Measurements from ENCODE around the gene NNMT. TPM values are rescaled to one million over a fixed set of nuclear protein-coding genes. Genes with fewer than 3 reads are reported as not detected.

Gene NNMT
- total RNA-seq, 1 experiment from 2014 or later = not detected

DNA sequence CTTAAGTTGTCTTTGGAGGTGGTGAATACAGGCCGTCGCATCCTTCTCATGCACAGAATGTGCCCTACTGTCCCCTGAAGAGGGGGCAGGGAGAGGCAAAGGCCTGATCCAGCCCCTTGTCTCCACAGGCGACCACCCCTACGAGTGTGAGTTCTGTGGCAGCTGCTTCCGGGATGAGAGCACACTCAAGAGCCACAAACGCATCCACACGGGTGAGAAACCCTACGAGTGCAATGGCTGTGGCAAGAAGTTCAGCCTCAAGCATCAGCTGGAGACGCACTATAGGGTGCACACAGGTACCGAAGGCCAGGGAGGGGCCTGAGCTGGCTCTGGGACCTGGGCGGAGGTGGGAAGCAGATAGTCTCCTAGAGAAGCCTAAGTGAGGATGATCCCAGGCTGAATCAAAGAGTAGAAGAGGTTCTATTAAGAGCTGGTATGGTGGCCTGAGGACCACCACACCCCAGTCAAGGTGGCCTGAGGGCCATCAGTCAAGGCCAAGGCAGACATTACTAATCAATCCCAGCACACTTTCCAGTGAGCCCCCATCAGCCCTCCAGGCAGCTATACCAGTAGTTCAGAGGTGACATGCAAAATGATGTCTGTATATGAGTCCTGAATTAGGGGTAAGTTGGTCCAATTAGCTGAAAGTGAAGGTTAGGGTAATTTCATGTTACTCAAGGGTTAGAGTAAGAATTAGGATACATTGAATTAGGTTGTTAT lies 49.0 kb upstream of the NNMT start:
- H2AFZ ChIP-seq (ENCODE audit: low read length) = no peak overlapping the region
- TF ChIP-seq, protein P1, sequence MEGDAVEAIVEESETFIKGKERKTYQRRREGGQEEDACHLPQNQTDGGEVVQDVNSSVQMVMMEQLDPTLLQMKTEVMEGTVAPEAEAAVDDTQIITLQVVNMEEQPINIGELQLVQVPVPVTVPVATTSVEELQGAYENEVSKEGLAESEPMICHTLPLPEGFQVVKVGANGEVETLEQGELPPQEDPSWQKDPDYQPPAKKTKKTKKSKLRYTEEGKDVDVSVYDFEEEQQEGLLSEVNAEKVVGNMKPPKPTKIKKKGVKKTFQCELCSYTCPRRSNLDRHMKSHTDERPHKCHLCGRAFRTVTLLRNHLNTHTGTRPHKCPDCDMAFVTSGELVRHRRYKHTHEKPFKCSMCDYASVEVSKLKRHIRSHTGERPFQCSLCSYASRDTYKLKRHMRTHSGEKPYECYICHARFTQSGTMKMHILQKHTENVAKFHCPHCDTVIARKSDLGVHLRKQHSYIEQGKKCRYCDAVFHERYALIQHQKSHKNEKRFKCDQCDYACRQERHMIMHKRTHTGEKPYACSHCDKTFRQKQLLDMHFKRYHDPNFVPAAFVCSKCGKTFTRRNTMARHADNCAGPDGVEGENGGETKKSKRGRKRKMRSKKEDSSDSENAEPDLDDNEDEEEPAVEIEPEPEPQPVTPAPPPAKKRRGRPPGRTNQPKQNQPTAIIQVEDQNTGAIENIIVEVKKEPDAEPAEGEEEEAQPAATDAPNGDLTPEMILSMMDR (conservative IDR thresholded peaks at IDR 0.05) = no peak
- H3T11ph ChIP-seq (ENCODE audit: low read length) = no peak overlapping the region
- Mint-ChIP-seq H3K36me3 (ENCODE audit: insufficient read depth in 1 of 3, low read depth in 3 of 3) (no peaks in the 10 kb centered on the region), H3K9me3 (no peaks in the 10 kb centered on the region; a peak in 1 of 5 replicates), H3K4me1 (peaks cover 6 to 25% of the 10 kb centered on the region in 2 experiments), H3K27me3 (ENCODE audit: low read depth) (peaks cover 25% of the 10 kb centered on the region), H3K27ac (no peak overlapping the region), H3K4me3 (no peak overlapping the region)
- H3K9me3 ChIP-seq (ENCODE audit: control insufficient read depth, low read depth, low read length) = no peaks in the 10 kb centered on the region
- H3K79me1 ChIP-seq (ENCODE audit: insufficient read depth, low read depth, low read length, poor library complexity, severe bottlenecking) = no peaks in the 10 kb centered on the region
- DNase-seq = no peak
- H3K79me2 ChIP-seq (ENCODE audit: insufficient read depth, low read length) = no peaks in the 10 kb centered on the region
- H3K4me1 ChIP-seq (ENCODE audit: insufficient read depth, low read length) = 0 out of 2 replicates have a peak, but pooled peaks cover 3% of the 10 kb centered on the region
- no peak overlapping the region for H4K91ac ChIP-seq (ENCODE audit: insufficient read length, low read depth, low read length)
- H4K8ac ChIP-seq (replicated peaks; ENCODE audit: insufficient read length, low read depth, low read length) = no peak overlapping the region
- H2BK12ac ChIP-seq (ENCODE audit: insufficient read length, low read depth, low read length) = no peak overlapping the region
- H2BK5ac ChIP-seq (ENCODE audit: insufficient read length, low read length) = no peak overlapping the region
- no CpG with 5 or more reads among the region's 11 CpGs for WGBS (ENCODE audit: extremely low coverage, insufficient read length, low lambda C conversion rate)
- no peak overlapping the region for H2BK20ac ChIP-seq (ENCODE audit: low read depth, low read length, poor library complexity, severe bottlenecking)
- H3K23me2 ChIP-seq (ENCODE audit: insufficient read length, low read depth, low read length, poor library complexity, severe bottlenecking) = no peaks in the 10 kb centered on the region
- no peak overlapping the region for H3K27ac ChIP-seq (ENCODE audit: insufficient read length, low read depth, low read length)
- H3K9ac ChIP-seq (ENCODE audit: extremely low read depth, insufficient read length, low read length) = no peak overlapping the region
- no peak overlapping the region for H2BK120ac ChIP-seq (ENCODE audit: low read depth, low read length, poor library complexity, severe bottlenecking)
- no peak overlapping the region for H3K18ac ChIP-seq (ENCODE audit: insufficient read length, low read depth, low read length)
- no peak overlapping the region for H3K56ac ChIP-seq (ENCODE audit: insufficient read length, low read depth, low read length)
- no peak overlapping the region for H3K4me2 ChIP-seq (ENCODE audit: insufficient read depth, insufficient read length, low read length)
- H3K27me3 ChIP-seq (ENCODE audit: insufficient read depth, low read length) = no peaks in the 10 kb centered on the region
- no peaks in the 10 kb centered on the region for H4K20me1 ChIP-seq (ENCODE audit: control insufficient read depth, insufficient read depth, insufficient read length)
- no peak overlapping the region for H4K5ac ChIP-seq (ENCODE audit: insufficient read length, low read depth, low read length)
- no peak overlapping the region for H3K4ac ChIP-seq (ENCODE audit: low read depth, low read length)
- no peak overlapping the region for H2AK5ac ChIP-seq (ENCODE audit: insufficient read length, low read length)
- no peak overlapping the region for H3K14ac ChIP-seq (ENCODE audit: insufficient read depth, low read length)
- no peak overlapping the region for H2BK15ac ChIP-seq (ENCODE audit: low read depth, low read length)
- H3K23ac ChIP-seq (ENCODE audit: insufficient read length, low read depth, low read length) = no peak overlapping the region
